ENCODE measurements around the gene WWOX. TPM values are rescaled to one million over a fixed set of nuclear protein-coding genes. Genes with fewer than 3 reads are reported as not detected.

The WWOX gene
- total RNA-seq, 1 donor from 2014 or later, result 19.2 TPM

- no peak for ATAC-seq
These were observed 534.1 kb downstream of the WWOX start for GRCh38 chr16:78633551-78633950.

GRCh38 chr16:78635807-78636206, 536.4 kb downstream of the WWOX start:
- Histone ChIP-seq H3K27me3 (ENCODE audit: low read depth) (no peaks in the 10 kb centered on the region), H3K36me3 (no peaks in the 10 kb centered on the region), H3K4me3 (no peak overlapping the region), H3K9me3 (no peaks in the 10 kb centered on the region), H3K27ac (no peak overlapping the region), H3K4me1 (no peaks in the 10 kb centered on the region)
- intact Hi-C loops (cut with DNase I), result no loop called here
- no peak for ATAC-seq
- no peak for DNase-seq
- no peak for TF ChIP-seq CTCF (IDR thresholded peaks at IDR 0.05)

More at GRCh38 chr16:78633551-78633950, 534.1 kb downstream of the WWOX start:
- intact Hi-C loops (cut with DNase I), result no loop called here
- TF ChIP-seq CTCF (IDR thresholded peaks at IDR 0.05), result no peak
- H3K36me3 ChIP-seq, result no peaks in the 10 kb centered on the region
- H3K27me3 ChIP-seq (ENCODE audit: low read depth), result no peaks in the 10 kb centered on the region
- no peak overlapping the region for H3K4me3 ChIP-seq
- H3K27ac ChIP-seq, result no peak overlapping the region
- H3K4me1 ChIP-seq, result no peaks in the 10 kb centered on the region
- peaks cover 8% of the 10 kb centered on the region for H3K9me3 ChIP-seq
- no peak for DNase-seq

GRCh38 chr16:78638371-78638770, 538.9 kb downstream of the WWOX start:
- Histone ChIP-seq H3K9me3 (no peaks in the 10 kb centered on the region), H3K27ac (no peak overlapping the region), H3K36me3 (no peaks in the 10 kb centered on the region), H3K4me1 (no peaks in the 10 kb centered on the region), H3K4me3 (no peak overlapping the region), H3K27me3 (ENCODE audit: low read depth) (no peaks in the 10 kb centered on the region)
- intact Hi-C loops (cut with DNase I), result no loop called here
- ATAC-seq (no peak), DNase-seq (no peak)
- no peak for TF ChIP-seq CTCF (IDR thresholded peaks at IDR 0.05)

- no peak for TF ChIP-seq CTCF (IDR thresholded peaks at IDR 0.05)
- ATAC-seq, result no peak
- Histone ChIP-seq H3K4me1 (no peaks in the 10 kb centered on the region), H3K27me3 (ENCODE audit: low read depth) (no peaks in the 10 kb centered on the region), H3K27ac (no peak overlapping the region), H3K9me3 (no peaks in the 10 kb centered on the region), H3K4me3 (no peak overlapping the region), H3K36me3 (no peaks in the 10 kb centered on the region)
- no peak for DNase-seq
- intact Hi-C loops (cut with DNase I), result no loop called here
These were observed 540.3 kb downstream of the WWOX start for GRCh38 chr16:78639775-78640174.

GRCh38 chr16:78640886-78641285, 541.4 kb downstream of the WWOX start:
- H3K27ac ChIP-seq, result no peak overlapping the region
- H3K4me1 ChIP-seq, result no peaks in the 10 kb centered on the region
- H3K4me3 ChIP-seq, result no peak overlapping the region
- no peaks in the 10 kb centered on the region for H3K9me3 ChIP-seq
- TF ChIP-seq CTCF (IDR thresholded peaks at IDR 0.05), result no peak
- ATAC-seq, result no peak
- no peaks in the 10 kb centered on the region for H3K36me3 ChIP-seq
- no peak for DNase-seq
- no peaks in the 10 kb centered on the region for H3K27me3 ChIP-seq (ENCODE audit: low read depth)
- intact Hi-C loops (cut with DNase I), result no loop called here

GRCh38 chr16:78641433-78641832, 542.0 kb downstream of the WWOX start:
- Histone ChIP-seq H3K36me3 (no peaks in the 10 kb centered on the region), H3K9me3 (no peaks in the 10 kb centered on the region), H3K27ac (no peak overlapping the region), H3K4me1 (no peaks in the 10 kb centered on the region), H3K4me3 (no peak overlapping the region), H3K27me3 (ENCODE audit: low read depth) (no peaks in the 10 kb centered on the region)
- ATAC-seq, result no peak
- TF ChIP-seq CTCF (IDR thresholded peaks at IDR 0.05), result no peak
- no peak for DNase-seq
- intact Hi-C loops (cut with DNase I), result no loop called here

All from lower lobe of right lung (tissue), 2 donors.